GM19193 (cell line): ENCODE results near the gene IRF7.

Source experiments
- POLR2A ChIP-seq: IDR thresholded peaks from 4 replicates; pipeline ENCODE4 v1.6.1; 2011; ENCODE audit not compliant: insufficient read depth, insufficient read length; ENCODE audit errors: extremely low read depth

The IRF7 gene

DNA sequence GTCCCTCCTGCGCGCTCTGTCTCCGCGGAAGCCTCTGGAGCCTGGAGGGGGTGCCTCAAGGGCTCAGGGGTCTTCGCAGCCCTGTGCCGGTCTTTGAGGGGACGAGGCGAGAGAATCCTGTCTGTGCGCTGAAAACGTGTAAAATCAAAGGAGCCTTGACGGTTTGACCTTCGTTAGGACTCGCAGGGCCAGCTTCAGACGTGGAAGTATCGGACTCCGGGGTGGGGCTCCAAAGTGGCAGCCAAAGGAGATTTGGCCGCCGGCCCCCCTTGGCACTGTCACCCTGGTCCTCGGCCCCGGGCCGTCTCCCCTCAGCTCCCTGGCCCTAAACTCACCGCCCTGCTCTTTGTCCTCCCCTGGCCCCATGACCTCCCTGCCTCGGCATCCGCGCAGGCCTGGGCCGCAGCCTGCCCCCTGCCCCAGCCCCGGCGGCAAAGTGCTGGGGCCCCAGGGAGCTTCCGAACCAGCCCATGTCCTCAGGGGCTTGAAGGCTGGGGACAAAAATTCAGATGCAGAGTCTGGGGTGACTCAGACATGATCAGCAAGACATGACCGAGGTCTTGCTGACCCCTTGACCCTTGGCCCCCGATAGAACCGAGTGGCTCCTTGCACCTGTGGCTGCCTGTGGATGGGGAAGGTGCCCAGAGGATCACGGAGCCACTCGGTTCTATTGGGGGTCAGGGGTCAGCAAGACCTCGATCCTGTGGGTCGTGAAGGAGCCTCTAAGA, 46.4 kb downstream of the IRF7 start:
- TF ChIP-seq POLR2A: no peak

DNA sequence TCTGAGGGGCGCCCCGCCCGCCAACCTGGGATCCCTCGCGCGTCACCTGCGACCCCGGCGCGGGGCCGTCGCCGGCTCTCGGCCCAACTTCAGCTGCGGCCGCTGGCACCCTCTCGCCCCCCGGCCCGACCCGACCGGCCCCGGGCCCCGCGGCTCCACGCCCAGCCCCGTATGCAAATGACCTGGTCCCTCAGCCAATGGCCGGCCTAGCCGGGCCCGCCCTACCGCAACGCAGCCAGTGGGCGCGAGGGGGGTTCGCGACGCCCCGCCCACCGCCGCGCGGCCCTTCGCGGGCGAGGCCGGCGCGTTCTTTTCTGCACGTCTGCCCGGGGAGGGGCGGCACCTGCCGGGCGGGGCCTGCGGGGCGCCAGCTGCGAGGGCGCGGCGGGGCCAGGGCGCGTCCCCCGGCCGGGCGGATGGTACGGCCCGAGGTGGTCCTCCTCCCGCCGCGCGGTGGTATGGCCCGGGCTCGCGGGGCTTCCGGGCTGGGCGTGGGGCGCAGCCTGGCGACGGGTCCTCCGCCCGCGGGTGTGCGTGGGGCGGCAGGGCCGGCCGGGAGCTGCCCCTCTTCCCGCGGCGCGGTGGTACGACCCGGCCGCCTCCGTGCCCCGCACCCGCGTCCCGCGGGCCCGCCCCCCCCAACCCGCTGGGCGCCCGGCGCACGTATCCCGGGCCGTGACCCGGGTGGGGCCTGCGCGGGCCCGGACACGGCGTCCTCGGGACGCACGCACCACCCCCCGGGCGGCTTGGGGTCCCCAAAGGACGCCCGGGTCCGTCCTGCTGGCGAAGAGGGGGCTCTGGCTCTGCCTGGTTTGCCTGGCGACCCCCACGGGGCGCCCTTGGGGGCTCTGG, 47.2 kb downstream of the IRF7 start:
- peak; percentile 67 for TF ChIP-seq POLR2A

DNA sequence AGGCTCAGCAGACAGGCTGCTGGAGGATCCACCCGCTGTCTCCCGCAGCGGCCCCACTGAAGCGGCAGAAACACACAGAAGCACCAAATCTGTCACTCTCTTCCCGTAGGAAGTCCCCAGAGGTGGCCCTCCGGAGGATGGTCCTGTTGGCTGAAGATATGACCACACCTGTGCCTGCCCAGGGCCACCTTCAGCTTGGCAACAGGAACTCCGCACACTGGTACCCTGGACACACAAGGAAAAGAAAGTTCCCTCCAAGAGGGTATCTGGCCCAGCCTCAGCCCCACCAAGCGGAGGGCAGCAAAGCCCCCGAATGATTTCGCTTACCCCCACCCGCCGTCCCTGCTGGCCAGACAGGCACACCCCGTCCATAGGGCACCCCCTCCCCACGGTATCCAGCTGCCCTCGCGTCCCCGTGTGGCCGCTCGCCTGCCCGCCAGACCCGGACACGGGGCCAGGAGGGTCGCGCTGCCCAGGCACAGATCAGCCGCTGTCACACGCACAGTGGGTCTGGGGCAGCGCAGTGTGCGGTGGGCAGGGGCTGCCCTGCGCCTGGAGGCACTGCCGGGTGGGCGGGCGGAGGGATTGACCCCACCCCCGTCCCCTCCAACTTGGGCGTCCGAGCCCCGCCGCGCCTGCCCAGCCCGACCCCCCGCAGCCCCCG, 48.0 kb downstream of the IRF7 start:
- no peak for TF ChIP-seq POLR2A

DNA sequence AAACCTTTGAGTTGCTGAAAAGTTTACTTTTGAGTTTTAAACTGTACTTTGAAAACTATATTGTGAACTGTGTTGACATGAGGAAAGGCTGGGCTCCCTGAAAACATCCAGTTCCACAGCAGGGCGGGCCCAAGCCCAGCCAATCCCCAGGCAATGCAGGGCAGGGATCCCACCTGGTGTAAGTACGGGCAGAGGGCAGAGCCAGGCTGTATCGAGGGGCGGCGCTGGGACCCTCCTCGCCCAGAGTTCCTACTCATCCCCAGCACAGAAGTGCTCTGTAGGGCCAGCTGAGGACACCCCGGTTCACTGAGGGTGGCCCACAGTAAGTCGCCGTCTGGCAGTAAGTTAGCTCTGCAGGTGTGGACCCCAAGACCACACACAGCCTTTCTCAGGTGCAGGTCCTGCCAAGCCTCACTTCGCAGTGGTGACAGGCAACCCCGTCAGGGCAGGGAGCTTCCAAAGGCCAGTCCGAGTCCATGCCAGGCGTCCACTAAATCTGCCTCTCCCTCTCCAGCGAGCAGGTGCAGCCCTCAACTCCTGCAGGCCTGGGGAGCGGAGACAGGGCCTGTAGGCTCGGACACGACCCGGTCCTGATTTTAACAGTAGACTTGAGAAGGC, 48.6 kb downstream of the IRF7 start:
- TF ChIP-seq POLR2A: no peak

DNA sequence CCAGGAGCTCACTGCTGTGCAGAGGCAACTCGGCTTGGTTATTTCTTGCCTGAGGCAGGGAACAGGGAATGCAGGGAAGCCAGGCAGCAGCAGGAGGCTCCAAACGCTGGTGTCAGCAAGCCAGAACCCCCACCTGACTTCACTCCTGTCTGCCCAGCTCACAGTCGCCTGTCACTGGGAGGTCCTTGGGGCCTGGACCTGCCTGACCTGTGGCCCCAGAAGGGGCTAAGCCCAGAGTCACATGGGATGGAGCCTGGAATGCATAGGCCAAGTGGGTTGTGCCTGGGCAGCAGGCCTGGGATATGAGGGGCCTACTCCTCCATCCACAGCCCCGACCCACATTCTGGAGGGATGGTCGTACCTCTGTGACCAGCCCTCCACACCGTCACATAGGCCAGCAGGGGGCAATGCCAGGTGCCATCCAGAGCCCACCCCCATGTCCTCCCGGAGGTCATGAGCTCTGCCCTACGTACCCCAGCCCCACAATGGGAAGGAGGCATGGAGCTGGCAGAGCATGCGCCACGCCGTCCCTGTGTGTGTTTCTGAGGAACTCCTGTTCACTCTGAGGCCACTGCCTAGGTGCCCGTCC, 49.7 kb downstream of the IRF7 start:
- TF ChIP-seq POLR2A: no peak

DNA sequence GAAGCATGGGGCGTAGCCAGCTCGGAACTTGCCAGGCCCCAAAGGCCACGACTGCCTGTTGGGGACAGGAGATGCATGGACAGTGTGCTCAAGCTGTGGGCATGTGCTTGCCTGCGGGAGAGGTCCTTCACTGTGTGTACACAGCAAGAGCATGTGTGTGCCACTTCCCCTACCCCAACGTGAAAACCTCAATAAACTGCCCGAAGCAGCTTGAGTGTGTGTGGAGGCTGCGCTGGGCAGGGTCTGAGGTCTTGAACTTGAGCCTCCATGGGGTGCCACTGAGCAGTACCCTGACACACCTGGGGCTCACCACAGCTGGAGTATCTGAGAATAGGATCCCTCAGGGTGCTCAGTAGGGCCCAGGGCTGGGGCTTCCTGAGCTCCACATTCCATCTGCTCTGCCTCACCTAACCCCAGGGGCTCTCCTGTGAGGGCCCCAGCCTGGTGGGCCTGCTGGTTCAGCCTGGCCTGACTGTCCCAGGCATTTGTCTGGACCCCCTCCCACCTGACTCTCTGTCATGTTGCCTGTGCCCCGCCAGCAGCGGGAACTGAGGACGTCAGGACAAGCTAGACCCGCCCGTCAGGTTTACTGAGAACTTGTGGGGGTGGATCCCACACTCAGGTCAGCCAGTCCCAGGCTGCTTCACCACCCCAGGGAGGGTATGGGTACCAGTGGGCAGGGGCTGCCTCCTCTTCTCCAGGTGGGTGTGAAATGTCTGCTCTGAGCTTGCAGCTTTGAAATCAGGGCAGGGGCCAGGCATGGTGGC, 51.8 kb downstream of the IRF7 start:
- no peak for TF ChIP-seq POLR2A

DNA sequence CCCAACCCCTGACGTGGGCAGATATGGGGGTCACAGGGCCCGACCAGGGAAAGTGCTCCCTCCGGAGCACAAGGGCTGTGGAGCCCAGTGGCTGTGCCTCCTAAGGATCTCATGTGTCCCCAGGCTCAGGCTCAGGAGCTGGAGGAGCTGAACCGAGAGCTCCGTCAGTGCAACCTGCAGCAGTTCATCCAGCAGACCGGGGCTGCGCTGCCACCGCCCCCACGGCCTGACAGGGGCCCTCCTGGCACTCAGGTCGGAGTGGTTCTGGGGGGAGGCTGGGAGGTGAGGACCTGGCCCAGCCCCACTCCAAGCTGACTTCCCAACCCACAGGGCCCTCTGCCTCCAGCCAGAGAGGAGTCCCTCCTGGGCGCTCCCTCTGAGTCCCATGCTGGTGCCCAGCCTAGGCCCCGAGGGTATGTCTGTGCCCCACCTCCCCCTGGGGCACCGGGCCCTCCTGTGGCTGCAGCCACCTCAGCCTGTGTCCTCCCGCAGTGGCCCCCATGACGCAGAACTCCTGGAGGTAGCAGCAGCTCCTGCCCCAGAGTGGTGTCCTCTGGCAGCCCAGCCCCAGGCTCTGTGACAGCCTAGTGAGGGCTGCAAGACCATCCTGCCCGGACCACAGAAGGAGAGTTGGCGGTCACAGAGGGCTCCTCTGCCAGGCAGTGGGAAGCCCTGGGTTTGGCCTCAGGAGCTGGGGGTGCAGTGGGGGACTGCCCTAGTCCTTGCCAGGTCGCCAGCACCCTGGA, 52.5 kb downstream of the IRF7 start:
- TF ChIP-seq POLR2A: no peak
